Sciatic nerve (tissue), 2 donors: ENCODE data around the gene PUDP. TPM values are rescaled to one million over a fixed set of nuclear protein-coding genes. Genes with fewer than 3 reads are reported as not detected.

ENCODE experiments used
- ATAC-seq: fragments of 200-7000 bp; cut with Tn5 transposase; one replicate; pipeline ENCODE4 v1.9.1; 2020; ENCODE audit warnings: mild to moderate bottlenecking, moderate library complexity
- DNase-seq: peaks from one replicate; pipeline ENCODE4 v3.0.0-alpha.2; 2020; ENCODE audit warnings: low spot score
- intact Hi-C: fragments of 100-400 bp; cut with DNase I; formaldehyde crosslinking; loops from one replicate; pipeline ENCODE4 v1.14.2; 2022
- total RNA-seq: library from RNA; stranded (reverse); fragmentation: NEBNext Ultra II Directional; extraction: Animal tissue kit (Norgen Biotek cat#: 25700); gene quantifications from one replicate; pipeline ENCODE4 v1.2.1, GENCODE V29; 2021
- donor health status: DM: no; HTN: no; CAD: no.
- donor health status: DM: no; HTN: no; CAD: no.

Gene PUDP
- total RNA-seq, 1 donor from 2014 or later: 17.4 TPM

DNA sequence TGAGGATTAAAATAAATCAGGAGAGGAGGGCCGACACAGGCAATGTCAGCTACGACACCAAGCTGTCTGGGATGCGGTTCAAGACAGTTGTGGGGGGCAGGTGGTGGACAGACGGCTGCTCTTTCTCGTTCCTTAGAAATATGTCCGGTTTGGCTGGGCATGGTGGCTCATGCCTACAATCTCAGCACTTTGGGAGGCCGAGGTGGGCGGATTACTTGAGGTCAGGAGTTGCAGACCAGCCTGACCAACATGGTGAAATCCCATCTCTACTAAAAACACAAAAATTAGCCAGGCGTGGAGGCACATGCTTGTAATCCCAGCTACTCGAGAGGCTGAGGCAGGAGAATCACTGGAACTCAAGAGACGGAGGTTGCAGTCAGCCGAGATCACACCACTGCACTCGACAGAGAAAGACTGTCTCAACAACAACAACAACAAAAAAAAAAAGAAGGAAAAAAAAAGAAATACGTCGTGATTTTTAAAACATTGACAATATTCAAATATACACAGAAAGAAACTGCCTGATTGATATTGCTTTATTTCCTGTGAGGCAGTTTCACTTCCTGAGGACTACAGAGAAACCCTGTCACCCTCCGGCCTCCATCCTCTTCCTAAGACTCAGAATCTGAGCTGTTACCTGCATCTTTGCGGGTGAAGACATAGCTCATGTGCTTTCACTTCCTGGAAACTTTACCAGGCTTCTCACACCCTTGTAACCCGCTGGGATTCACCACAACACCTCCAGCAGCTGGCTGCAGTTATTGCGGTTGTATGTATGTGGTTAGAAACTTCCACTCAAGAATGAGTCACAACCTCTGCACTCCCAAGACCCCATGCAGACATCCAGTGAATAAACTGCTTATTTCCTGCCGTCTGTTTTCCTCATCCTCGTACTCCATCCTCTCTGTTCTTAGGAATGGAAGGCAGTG lies 64.2 kb downstream of the PUDP start:
- no peak for ATAC-seq

DNA sequence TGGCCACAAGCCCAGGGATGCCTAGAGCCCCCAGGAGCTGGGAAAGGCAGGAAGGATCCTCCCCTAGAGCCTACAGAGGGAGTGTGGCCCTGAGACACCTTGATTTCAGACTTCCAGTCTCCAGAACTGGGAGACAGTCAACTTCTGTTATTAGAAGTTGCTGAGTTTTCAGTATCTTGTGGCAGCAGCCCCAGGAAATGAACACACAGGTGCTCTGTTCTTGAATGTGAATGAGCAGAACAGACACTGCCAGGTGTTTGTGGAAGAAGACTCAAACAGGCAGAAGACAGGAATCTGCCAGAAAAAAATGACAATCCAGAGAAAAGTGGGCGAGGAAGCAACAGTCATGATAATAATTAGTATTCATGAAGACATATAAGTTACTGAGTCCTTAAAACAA lies 64.9 kb downstream of the PUDP start:
- no peak for DNase-seq
- no peak for ATAC-seq
- intact Hi-C loops: no loop called here

More for the DNA sequence above, 64.2 kb downstream of the PUDP start:
- DNase-seq: no peak
- intact Hi-C loops: no loop called here

GRCh38 chrX:7082556-7082955 lies 65.4 kb downstream of the PUDP start:
- intact Hi-C loops: no loop called here
- DNase-seq (no peak), ATAC-seq (no peak)

DNA sequence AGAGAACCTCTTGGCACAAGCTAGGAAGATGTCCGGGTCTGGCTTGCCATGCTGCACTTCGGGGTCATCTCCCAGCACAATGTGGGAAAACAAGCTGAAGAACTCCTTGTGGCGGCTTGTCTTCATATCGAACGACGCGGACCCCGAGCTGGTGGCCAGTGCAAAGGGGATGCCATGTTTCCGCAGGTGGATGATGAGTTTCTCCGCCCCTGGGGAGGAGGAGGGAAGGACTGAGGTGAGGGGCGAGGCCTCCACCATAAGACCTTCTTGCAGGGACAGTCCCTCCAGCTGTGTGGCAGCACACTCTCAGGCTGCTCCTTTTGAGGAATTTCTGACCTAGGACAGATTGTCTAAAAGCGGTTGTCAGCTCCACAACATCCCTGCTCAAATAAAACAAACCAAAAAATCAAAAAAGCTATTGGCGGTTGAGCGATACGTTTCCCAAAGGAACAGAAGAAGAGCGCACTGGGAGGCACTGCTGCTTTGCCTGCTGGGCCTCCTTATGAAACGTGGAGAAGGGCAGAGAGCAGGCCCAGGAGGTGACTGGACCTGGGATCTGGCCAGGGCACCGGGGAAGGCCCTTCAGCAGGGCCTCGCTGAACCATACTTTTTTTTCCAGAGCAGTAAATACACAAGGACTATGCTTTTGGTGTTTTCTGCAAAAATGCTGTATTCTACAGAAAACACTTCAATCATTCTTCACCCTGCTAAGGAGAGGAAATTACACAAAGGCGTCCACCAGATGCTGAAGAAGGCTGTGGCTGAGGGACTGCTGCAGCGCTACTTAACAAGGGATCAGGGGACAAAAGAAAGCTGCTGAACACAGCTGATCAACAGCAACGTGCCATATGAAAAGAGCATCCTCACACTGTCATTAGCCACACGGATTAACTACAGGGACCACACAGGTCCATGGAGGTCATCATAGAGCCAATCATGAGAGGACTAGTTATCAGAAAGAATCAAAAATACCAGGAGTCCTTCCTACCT lies 70.4 kb downstream of the PUDP start:
- intact Hi-C loops: no loop called here
- ATAC-seq (no peak), DNase-seq (no peak)

- intact Hi-C loops: no loop called here
- ATAC-seq: no peak
- no peak for DNase-seq
These were observed 71.7 kb downstream of the PUDP start for GRCh38 chrX:7076245-7076661.

- intact Hi-C loops: no loop called here
- ATAC-seq (no peak), DNase-seq (no peak)
These were observed 73.1 kb downstream of the PUDP start for GRCh38 chrX:7074908-7075204.

GRCh38 chrX:7074148-7074907 lies 73.6 kb downstream of the PUDP start:
- DNase-seq: no peak
- ATAC-seq: no peak
- intact Hi-C loops: no loop called here

GRCh38 chrX:7073336-7073735 lies 74.6 kb downstream of the PUDP start:
- DNase-seq: no peak
- intact Hi-C loops: no loop called here
- ATAC-seq: no peak

DNA sequence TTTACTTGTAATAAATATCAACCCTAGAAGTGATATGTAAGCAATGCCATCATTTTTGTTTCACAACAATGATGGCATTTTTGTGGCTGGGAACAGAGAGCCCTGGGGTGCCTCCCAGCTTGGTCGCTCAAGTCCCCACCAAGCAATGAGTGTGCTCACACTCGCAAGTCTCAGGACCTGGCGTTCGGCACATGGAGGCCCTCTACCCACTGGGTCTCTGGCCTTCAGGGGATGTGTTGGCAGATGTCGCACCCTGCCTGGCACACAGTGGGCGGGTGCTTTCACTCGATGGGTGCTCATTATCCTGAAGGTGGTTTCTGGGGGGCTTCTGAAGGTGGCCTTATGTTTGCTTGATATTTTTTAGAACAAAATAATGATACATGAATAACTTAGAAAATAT lies 75.1 kb downstream of the PUDP start:
- no peak for ATAC-seq
- intact Hi-C loops: no loop called here

DNA sequence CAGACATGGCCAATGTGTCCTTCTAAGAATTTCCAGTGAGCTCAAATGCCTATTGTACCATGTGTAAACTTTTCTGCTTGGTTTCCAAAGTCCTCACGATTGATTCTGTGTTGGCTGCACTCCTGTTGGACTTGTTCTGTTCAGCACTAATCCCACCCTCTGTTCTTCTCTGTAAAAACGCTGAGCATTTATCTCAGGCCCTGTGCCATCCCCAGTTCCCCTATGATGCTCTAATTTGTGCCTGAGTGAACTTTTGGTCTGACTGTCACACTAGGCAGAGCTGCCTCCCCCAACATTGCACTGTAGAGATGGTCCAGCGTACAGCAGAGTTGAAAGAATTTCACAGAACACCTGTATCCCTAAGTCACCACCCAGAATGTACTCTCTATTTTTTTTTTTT lies 76.6 kb downstream of the PUDP start:
- ATAC-seq: no peak
- intact Hi-C loops: no loop called here
- no peak for DNase-seq

More for the DNA sequence above, 75.1 kb downstream of the PUDP start:
- no peak for DNase-seq

DNA sequence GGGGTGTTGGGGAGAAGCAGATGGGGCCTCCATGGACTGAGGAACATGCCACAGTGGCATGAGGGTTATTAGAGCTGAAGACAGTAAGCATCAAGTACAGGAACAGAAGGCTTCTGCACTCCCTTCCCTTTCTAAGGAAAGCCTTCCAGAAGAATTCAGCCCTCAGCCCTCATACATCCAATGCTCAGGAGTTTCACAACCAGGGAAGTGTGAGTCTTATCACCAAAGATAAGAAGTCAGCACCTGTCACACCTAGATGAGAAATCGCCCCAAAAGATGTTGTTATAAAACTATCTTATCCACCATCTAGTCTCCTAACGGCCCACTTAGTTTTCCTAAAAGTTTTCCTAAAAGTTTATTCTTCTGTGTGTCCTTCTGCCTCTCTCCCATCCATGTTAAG lies 78.4 kb downstream of the PUDP start:
- ATAC-seq: no peak
- intact Hi-C loops: no loop called here
- no peak for DNase-seq

DNA sequence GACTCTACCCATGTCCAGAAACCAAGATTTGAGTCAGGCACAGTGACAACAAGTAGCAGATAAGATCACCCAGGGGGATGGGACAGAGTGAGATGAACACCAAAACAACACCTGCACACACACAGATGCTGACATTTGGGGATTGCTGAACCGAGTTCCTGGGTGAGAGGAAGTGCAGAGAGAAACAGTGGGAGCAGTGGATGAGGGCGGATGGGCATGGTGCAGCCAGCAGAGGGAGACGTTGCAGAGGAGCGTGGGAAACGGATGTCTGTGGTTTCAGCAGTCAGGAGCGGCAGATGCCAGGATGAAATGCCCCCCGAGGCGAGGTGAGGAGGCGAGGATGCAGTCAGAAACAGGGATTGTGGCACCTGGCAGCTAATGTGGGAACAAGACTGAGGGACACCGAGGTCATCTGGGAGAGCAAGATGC lies 79.0 kb downstream of the PUDP start:
- intact Hi-C loops: no loop called here
- DNase-seq: no peak
- ATAC-seq: no peak

GRCh38 chrX:7067256-7067655 lies 80.7 kb downstream of the PUDP start:
- ATAC-seq (no peak), DNase-seq (no peak)
- intact Hi-C loops: no loop called here

GRCh38 chrX:7065473-7065872 lies 82.5 kb downstream of the PUDP start:
- ATAC-seq: no peak
- DNase-seq: no peak
- intact Hi-C loops: no loop called here

DNA sequence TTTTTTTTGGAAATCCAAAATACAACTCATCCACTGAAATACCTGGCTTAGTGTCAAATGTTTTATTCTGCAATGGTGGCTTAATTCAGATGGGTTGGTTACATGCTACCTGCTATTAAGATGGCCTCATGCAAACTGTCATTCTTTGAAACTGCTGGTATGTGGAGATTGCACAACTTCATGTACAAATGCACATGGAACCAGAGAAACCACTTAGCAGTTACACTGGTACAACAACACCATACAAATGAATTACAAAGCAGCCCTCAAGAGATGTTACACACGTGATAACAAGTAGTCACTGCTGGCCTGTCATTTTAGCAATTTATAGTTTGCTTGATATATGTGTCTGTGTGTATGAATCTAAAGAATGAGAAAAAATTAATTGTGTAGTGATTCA lies 85.0 kb downstream of the PUDP start:
- intact Hi-C loops: no loop called here
- DNase-seq: no peak
- no peak for ATAC-seq

GRCh38 chrX:7062276-7062675 lies 85.7 kb downstream of the PUDP start:
- ATAC-seq (no peak), DNase-seq (no peak)
- intact Hi-C loops: no loop called here

DNA sequence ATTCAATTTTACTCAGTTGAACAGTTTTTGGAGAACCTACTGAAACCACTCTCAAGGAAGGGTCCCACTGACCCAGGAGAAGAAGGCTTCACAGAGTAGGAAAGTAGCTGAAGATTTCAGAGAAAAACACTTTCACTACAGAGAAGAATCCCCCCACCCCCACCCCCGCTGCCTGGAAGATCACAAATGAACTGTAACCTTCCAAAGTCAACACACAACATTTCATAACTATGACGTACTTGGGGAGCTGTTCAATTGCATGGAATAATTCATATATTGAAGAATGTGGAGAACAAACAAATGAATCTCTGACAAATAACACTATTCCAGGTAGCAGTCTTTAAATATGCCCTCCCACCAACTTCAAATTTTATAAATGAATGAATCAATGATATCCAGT lies 86.5 kb downstream of the PUDP start:
- intact Hi-C loops: no loop called here

DNA sequence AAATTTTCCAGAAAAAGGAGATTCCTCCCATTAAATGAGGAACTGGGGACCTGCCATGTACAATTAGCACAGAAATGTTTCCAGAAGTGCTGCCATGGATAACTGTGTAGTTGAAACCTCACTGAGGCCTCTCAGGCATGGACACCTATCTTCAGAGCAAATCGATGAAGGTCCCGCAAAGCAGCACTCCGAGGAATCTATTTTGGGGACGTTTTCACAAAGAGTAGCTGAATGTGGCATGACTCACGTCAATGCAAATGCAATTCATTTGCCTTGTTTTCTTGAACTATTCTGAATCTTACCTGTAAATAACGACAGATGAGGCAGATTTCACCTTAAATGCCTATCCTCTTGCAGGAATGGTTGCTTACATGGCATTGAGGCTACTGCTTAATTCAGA lies 87.5 kb downstream of the PUDP start:
- DNase-seq (no peak), ATAC-seq (no peak)
- intact Hi-C loops: no loop called here

More for the DNA sequence above, 86.5 kb downstream of the PUDP start:
- ATAC-seq (no peak), DNase-seq (no peak)

DNA sequence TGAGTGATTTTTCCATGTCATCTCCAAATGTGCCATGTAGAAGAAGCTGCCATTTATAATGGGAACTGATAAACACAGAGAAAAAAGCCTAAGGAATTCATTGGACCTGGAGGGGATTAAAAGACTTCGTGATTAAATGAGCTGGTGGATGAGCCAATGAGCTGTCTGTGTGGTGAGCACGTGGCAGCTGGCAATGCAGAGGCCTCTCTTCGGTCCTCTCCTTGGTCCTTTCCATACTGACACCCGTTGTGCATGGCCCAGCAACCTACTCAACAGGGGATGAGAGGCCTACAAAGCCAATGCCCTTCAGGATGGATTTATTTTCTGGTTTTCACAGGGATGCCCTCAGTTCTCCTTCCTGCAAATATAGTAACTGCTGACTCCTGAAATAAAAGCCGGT lies 88.1 kb downstream of the PUDP start:
- intact Hi-C loops: no loop called here
- DNase-seq (no peak), ATAC-seq (no peak)
